IPS-11a (cell line): Measurements from ENCODE around the gene ZNF442.
"Not testable (repeated sequence)": the region's sequence is repeated elsewhere in the genome, so short reads cannot be mapped to it uniquely, and the experiment has no call there.

Experiments
- H3K4me3 ChIP-seq: one replicate; pipeline ENCODE4 v1.5.1; 2013; ENCODE audit warnings: low read depth, low read length, control low read depth

The ZNF442 gene

GRCh38 chr19:12331211-12331941 is 34.1 kb downstream of the ZNF442 start:
- no peak overlapping the region for H3K4me3 ChIP-seq

- H3K4me3 ChIP-seq, result no peak overlapping the region
Observed at GRCh38 chr19:12330340-12330739, 35.1 kb downstream of the ZNF442 start.

GRCh38 chr19:12325690-12326089 is 39.8 kb downstream of the ZNF442 start:
- no peak overlapping the region for H3K4me3 ChIP-seq

- no peak overlapping the region for H3K4me3 ChIP-seq
Observed at GRCh38 chr19:12318782-12319413, 46.6 kb downstream of the ZNF442 start.

- H3K4me3 ChIP-seq, result no peak overlapping the region
Observed at GRCh38 chr19:12314553-12314952, 50.9 kb downstream of the ZNF442 start.

- not testable (repeated sequence) for H3K4me3 ChIP-seq
Observed at GRCh38 chr19:12308891-12309290, 56.6 kb downstream of the ZNF442 start.
